Measurements from ENCODE around the gene CCDC181.
"Not testable (repeated sequence)": the region's sequence is repeated elsewhere in the genome, so short reads cannot be mapped to it uniquely, and the experiment has no call there.

Gene CCDC181

GRCh38 chr1:169426174-169426705, 1.0 kb downstream of the CCDC181 start:
- DNase-seq (ENCODE audit: extremely low spot score), result peak; percentile 10
- TF ChIP-seq FOXK2 (IDR thresholded peaks at IDR 0.05) (no peak), NFRKB (IDR thresholded peaks at IDR 0.05) (no peak), L3MBTL2 (conservative IDR thresholded peaks at IDR 0.05) (no peak), ARNT (IDR thresholded peaks at IDR 0.05) (no peak), BHLHE40 (IDR thresholded peaks at IDR 0.05; ENCODE audit: borderline replicate concordance) (no peak), TARDBP (IDR thresholded peaks at IDR 0.05) (no peak), LEF1 (IDR thresholded peaks at IDR 0.05; ENCODE audit: borderline replicate concordance) (no peak), SUZ12 (IDR thresholded peaks at IDR 0.05) (no peak), CTBP1 (IDR thresholded peaks at IDR 0.05; ENCODE audit: borderline replicate concordance) (no peak), SP1 (IDR thresholded peaks at IDR 0.05) (no peak), ELF4 (IDR thresholded peaks at IDR 0.05) (no peak), FOXA1 (IDR thresholded peaks at IDR 0.05) (no peak), FOXM1 (IDR thresholded peaks at IDR 0.05; ENCODE audit: borderline replicate concordance) (no peak), ZNF384 (IDR thresholded peaks at IDR 0.05) (no peak), HDGF (IDR thresholded peaks at IDR 0.05; ENCODE audit: borderline replicate concordance) (no peak)
- TF ChIP-seq, protein P1, sequence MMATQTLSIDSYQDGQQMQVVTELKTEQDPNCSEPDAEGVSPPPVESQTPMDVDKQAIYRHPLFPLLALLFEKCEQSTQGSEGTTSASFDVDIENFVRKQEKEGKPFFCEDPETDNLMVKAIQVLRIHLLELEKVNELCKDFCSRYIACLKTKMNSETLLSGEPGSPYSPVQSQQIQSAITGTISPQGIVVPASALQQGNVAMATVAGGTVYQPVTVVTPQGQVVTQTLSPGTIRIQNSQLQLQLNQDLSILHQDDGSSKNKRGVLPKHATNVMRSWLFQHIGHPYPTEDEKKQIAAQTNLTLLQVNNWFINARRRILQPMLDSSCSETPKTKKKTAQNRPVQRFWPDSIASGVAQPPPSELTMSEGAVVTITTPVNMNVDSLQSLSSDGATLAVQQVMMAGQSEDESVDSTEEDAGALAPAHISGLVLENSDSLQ (IDR thresholded peaks at IDR 0.05), result no peak
- ChIA-PET POLR2A (interaction anchor here (0.8 to 1.6 kb wide), 5 partner anchors 31 to 61 kb away, joined by 3 to 9 read pairs (median 4); partner anchors contain the start of genes BLZF1 and SLC19A2), CTCF (no interaction called here)

DNA sequence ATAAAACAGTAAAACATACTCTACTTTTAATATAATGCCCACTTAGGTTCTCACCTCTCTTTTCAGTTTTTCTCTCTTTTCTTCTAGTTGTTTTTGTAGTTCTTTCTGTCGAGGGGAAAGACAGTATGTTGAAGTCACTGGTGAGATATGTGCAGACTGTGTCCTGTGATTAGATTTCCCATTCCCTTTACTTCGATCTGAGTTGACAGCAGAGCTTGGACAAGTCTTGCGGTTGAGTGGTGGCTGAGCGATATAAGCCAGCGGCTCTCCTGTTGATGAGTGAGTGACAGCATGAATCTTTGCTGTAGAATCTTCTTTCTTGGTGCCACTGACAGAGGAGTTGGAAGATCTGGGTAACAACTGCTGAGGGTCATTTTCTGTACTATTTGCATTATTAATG, 6.0 kb downstream of the CCDC181 start:
- POLR2A ChIA-PET, result no interaction called here
- CTCF ChIA-PET, result no interaction called here
- no peak for TF ChIP-seq LEF1 (IDR thresholded peaks at IDR 0.05; ENCODE audit: borderline replicate concordance)
- no peak for TF ChIP-seq SP1 (IDR thresholded peaks at IDR 0.05)
- no peak for TF ChIP-seq FOXK2 (IDR thresholded peaks at IDR 0.05)
- no peak for TF ChIP-seq HDGF (IDR thresholded peaks at IDR 0.05; ENCODE audit: borderline replicate concordance)
- TF ChIP-seq FOXA1 (IDR thresholded peaks at IDR 0.05), result no peak
- TF ChIP-seq L3MBTL2 (conservative IDR thresholded peaks at IDR 0.05), result no peak
- TF ChIP-seq CTBP1 (IDR thresholded peaks at IDR 0.05; ENCODE audit: borderline replicate concordance), result no peak
- TF ChIP-seq SUZ12 (IDR thresholded peaks at IDR 0.05), result no peak
- DNase-seq (ENCODE audit: extremely low spot score), result no peak

- no peak for DNase-seq (ENCODE audit: extremely low spot score)
- ChIA-PET POLR2A (no interaction called here), CTCF (no interaction called here)
- TF ChIP-seq FOXM1 (IDR thresholded peaks at IDR 0.05; ENCODE audit: borderline replicate concordance) (no peak), NFRKB (IDR thresholded peaks at IDR 0.05) (no peak), L3MBTL2 (conservative IDR thresholded peaks at IDR 0.05) (no peak), ELF4 (IDR thresholded peaks at IDR 0.05) (no peak), BHLHE40 (IDR thresholded peaks at IDR 0.05; ENCODE audit: borderline replicate concordance) (no peak)
Measured at GRCh38 chr1:169414952-169415351, 12.3 kb downstream of the CCDC181 start.

GRCh38 chr1:169408340-169408739, 18.9 kb downstream of the CCDC181 start:
- CTCF ChIA-PET; DNase-seq (ENCODE audit: extremely low spot score); POLR2A ChIA-PET: not testable (repeated sequence)

DNA sequence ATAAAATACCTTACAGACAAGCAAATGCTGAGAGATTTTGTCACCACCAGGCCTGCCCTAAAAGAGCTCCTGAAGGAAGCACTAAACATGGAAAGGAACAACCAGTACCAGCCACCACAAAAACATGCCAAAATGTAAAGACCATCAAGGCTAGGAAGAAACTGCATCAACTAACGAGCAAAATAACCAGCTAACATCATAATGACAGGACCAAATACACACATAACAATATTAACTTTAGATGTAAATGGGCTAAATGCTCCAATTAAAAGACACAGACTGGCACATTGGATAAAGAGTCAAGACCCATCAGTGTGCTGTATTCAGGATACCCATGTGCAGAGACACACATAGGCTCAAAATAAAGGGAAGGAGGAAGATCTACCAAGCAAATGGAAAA, 24.7 kb downstream of the CCDC181 start:
- CTCF ChIA-PET; DNase-seq (ENCODE audit: extremely low spot score); POLR2A ChIA-PET: not testable (repeated sequence)

- ChIA-PET POLR2A (interaction anchor here (1.1 kb wide), 1 partner anchor 31 kb away, joined by 4 read pairs; no protein-coding TSS in a partner anchor), CTCF (no interaction called here)
- no peak for DNase-seq (ENCODE audit: extremely low spot score)
- TF ChIP-seq NFRKB (IDR thresholded peaks at IDR 0.05) (no peak), CTBP1 (IDR thresholded peaks at IDR 0.05; ENCODE audit: borderline replicate concordance) (no peak), SUZ12 (IDR thresholded peaks at IDR 0.05) (no peak), L3MBTL2 (conservative IDR thresholded peaks at IDR 0.05) (no peak)
Measured at GRCh38 chr1:169395955-169396354, 31.3 kb downstream of the CCDC181 start.

DNA sequence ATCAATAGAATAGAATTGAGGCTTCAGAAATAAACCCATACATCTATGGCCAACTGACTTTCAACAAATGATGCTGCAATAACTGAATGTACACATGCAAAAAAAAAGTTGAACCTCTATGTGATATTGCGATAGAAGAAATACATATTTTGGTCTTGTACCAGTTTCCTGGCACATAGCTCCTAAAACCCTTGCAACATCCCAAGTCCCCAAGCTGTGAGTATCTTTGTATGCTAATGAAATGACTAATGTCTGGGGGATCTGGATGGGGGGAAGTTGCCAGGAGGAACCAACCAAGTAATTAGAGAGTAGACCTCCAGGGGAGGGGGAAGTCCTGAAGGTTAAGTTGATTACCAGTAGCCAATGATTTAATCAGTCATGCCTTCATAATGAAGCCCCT, 34.9 kb downstream of the CCDC181 start:
- TF ChIP-seq ZNF384 (IDR thresholded peaks at IDR 0.05) (no peak), FOXK2 (IDR thresholded peaks at IDR 0.05) (no peak), BHLHE40 (IDR thresholded peaks at IDR 0.05; ENCODE audit: borderline replicate concordance) (no peak), SUZ12 (IDR thresholded peaks at IDR 0.05) (no peak), ELF4 (IDR thresholded peaks at IDR 0.05) (no peak), FOXM1 (IDR thresholded peaks at IDR 0.05; ENCODE audit: borderline replicate concordance) (no peak), CTBP1 (IDR thresholded peaks at IDR 0.05; ENCODE audit: borderline replicate concordance) (no peak)
- no peak for DNase-seq (ENCODE audit: extremely low spot score)
- CTCF ChIA-PET, result no interaction called here
- POLR2A ChIA-PET, result no interaction called here

DNA sequence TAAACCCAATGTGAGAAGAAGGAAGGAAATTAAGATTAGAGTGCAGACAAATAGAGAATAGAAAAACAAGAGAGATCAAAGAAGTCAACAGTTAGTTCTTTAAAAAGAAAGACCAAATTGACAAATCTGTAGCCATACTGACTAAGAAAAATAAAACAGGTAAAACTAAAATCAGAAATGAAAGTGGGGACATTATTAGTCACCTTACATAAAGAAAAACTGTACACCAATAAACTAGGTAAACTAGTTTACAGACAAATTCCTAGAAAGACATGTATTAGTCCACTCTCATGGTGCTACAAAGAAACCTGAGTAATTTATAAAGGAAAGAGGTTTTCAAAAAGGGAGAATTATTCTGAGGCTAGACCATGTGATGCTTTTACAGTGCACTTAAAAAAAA, 37.0 kb downstream of the CCDC181 start:
- DNase-seq (ENCODE audit: extremely low spot score), result no peak
- TF ChIP-seq TARDBP (IDR thresholded peaks at IDR 0.05), result no peak
- no peak for TF ChIP-seq NFRKB (IDR thresholded peaks at IDR 0.05)
- no peak for TF ChIP-seq CTBP1 (IDR thresholded peaks at IDR 0.05; ENCODE audit: borderline replicate concordance)
- no peak for TF ChIP-seq FOXA1 (IDR thresholded peaks at IDR 0.05)
- TF ChIP-seq HDGF (IDR thresholded peaks at IDR 0.05; ENCODE audit: borderline replicate concordance), result no peak
- no peak for TF ChIP-seq L3MBTL2 (conservative IDR thresholded peaks at IDR 0.05)
- TF ChIP-seq SP1 (IDR thresholded peaks at IDR 0.05), result no peak
- no peak for TF ChIP-seq LEF1 (IDR thresholded peaks at IDR 0.05; ENCODE audit: borderline replicate concordance)
- TF ChIP-seq FOXM1 (IDR thresholded peaks at IDR 0.05; ENCODE audit: borderline replicate concordance), result no peak
- TF ChIP-seq FOXK2 (IDR thresholded peaks at IDR 0.05), result no peak
- no peak for TF ChIP-seq ELF4 (IDR thresholded peaks at IDR 0.05)
- TF ChIP-seq, protein P1 (IDR thresholded peaks at IDR 0.05), result no peak
- no peak for TF ChIP-seq ARNT (IDR thresholded peaks at IDR 0.05)
- TF ChIP-seq BHLHE40 (IDR thresholded peaks at IDR 0.05; ENCODE audit: borderline replicate concordance), result no peak
- no peak for TF ChIP-seq SUZ12 (IDR thresholded peaks at IDR 0.05)
- no peak for TF ChIP-seq ZNF384 (IDR thresholded peaks at IDR 0.05)
- ChIA-PET CTCF (no interaction called here), POLR2A (interaction anchor here (1.3 kb wide), 1 partner anchor 36 kb away, joined by 3 read pairs; the partner anchor contains the start of gene CCDC181)

Data from HEK293T (cell line).